GM12878 (cell line): Measurements from ENCODE around the gene EHD1.

Source experiments
- CREB1 ChIP-seq: IDR thresholded peaks from 2 replicates; pipeline ENCODE4 v1.6.1; 2012; ENCODE audit warnings: low read depth, mild to moderate bottlenecking, inconsistent platforms
- CREM ChIP-seq: IDR thresholded peaks from 2 replicates; pipeline ENCODE4 v1.6.1; 2014; ENCODE audit warnings: antibody characterized with exemption, low read depth
- MXI1 ChIP-seq: fragments of 150-350 bp; IDR thresholded peaks from 2 replicates; pipeline ENCODE4 v1.6.1; 2011; ENCODE audit warnings: low read depth, mild to moderate bottlenecking, inconsistent platforms, low read length, improper control_type of control experiment
- MYC ChIP-seq: IDR thresholded peaks from 2 replicates; pipeline ENCODE4 v1.6.1; 2011; ENCODE audit warnings: mild to moderate bottlenecking, low read length, moderate library complexity, inconsistent platforms; ENCODE audit not compliant: insufficient read depth, insufficient replicate concordance, insufficient read length, severe bottlenecking
- NFYB ChIP-seq: IDR thresholded peaks from 2 replicates; pipeline ENCODE4 v1.6.1; 2011; ENCODE audit warnings: low read depth, mild to moderate bottlenecking, low read length, improper control_type of control experiment, moderate library complexity; ENCODE audit not compliant: insufficient read depth
- NR2C1 ChIP-seq: fragments of 450-650 bp; IDR thresholded peaks from 2 replicates; pipeline ENCODE4 v1.6.1; 2017; ENCODE audit warnings: antibody characterized with exemption, mild to moderate bottlenecking, moderate library complexity
- NR2C2 ChIP-seq: IDR thresholded peaks from 2 replicates; pipeline ENCODE4 v1.6.1; 2011; ENCODE audit warnings: borderline replicate concordance, low read depth; ENCODE audit not compliant: control insufficient read depth, insufficient read length
- PKNOX1 ChIP-seq: fragments of 450-650 bp; IDR thresholded peaks from 2 replicates; pipeline ENCODE4 v1.6.1; 2016; ENCODE audit warnings: mild to moderate bottlenecking
- REST ChIP-seq: IDR thresholded peaks from 2 replicates; pipeline ENCODE4 v1.6.1; 2012; ENCODE audit warnings: mild to moderate bottlenecking, low read depth, low read length
- SRF ChIP-seq, 2 experiments: IDR thresholded peaks; 2 replicates each; pipeline ENCODE4 v1.6.1; 2011; ENCODE audit warnings: low read depth in 2 of 2, low read length in 2 of 2, mild to moderate bottlenecking in 1 of 2, moderate library complexity in 1 of 2
- TBL1XR1 ChIP-seq: IDR thresholded peaks from 2 replicates; pipeline ENCODE4 v1.6.1; 2012; ENCODE audit warnings: low read depth, low read length, improper control_type of control experiment
- TCF3 ChIP-seq: IDR thresholded peaks from 2 replicates; pipeline ENCODE4 v1.6.1; 2012; ENCODE audit warnings: low read depth, mild to moderate bottlenecking, low read length, borderline replicate concordance; ENCODE audit not compliant: insufficient read depth
- TF ChIP-seq, protein P1 (sequence below), 3 experiments: IDR thresholded peaks in 2 of 3; conservative IDR thresholded peaks in 1 of 3; 2 replicates each; pipeline ENCODE4 v1.5.1; 2011; ENCODE audit warnings: low read depth in 3 of 3, low read length in 3 of 3, mild to moderate bottlenecking in 3 of 3, control low read depth in 2 of 3, moderate library complexity in 2 of 3, inconsistent platforms in 1 of 3, mixed read lengths in 1 of 3; ENCODE audit not compliant: control insufficient read depth in 2 of 3, insufficient read depth in 1 of 3; ENCODE audit errors: extremely low read depth in 1 of 3
- TF ChIP-seq, protein P2 (sequence below): fragments of 450-650 bp; conservative IDR thresholded peaks from 2 replicates; pipeline ENCODE4 v1.6.1; 2017; ENCODE audit warnings: mild to moderate bottlenecking, moderate library complexity

GRCh38 chr11:64817476-64817875 is 60.9 kb downstream of the EHD1 start:
- TF ChIP-seq, protein P1, sequence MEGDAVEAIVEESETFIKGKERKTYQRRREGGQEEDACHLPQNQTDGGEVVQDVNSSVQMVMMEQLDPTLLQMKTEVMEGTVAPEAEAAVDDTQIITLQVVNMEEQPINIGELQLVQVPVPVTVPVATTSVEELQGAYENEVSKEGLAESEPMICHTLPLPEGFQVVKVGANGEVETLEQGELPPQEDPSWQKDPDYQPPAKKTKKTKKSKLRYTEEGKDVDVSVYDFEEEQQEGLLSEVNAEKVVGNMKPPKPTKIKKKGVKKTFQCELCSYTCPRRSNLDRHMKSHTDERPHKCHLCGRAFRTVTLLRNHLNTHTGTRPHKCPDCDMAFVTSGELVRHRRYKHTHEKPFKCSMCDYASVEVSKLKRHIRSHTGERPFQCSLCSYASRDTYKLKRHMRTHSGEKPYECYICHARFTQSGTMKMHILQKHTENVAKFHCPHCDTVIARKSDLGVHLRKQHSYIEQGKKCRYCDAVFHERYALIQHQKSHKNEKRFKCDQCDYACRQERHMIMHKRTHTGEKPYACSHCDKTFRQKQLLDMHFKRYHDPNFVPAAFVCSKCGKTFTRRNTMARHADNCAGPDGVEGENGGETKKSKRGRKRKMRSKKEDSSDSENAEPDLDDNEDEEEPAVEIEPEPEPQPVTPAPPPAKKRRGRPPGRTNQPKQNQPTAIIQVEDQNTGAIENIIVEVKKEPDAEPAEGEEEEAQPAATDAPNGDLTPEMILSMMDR (IDR thresholded peaks at IDR 0.05 in 2 of 3, conservative IDR thresholded peaks at IDR 0.05 in 1 of 3; ENCODE audit: control insufficient read depth in 2 of 3, extremely low read depth in 1 of 3, insufficient read depth in 1 of 3, low read depth in 3 of 3, low read length in 3 of 3): no peak
- TF ChIP-seq NR2C1: no peak
- no peak for TF ChIP-seq REST
- no peak for TF ChIP-seq TBL1XR1
- no peak for TF ChIP-seq MYC
- no peak for TF ChIP-seq MXI1
- no peak for TF ChIP-seq NR2C2
- TF ChIP-seq, protein P2, sequence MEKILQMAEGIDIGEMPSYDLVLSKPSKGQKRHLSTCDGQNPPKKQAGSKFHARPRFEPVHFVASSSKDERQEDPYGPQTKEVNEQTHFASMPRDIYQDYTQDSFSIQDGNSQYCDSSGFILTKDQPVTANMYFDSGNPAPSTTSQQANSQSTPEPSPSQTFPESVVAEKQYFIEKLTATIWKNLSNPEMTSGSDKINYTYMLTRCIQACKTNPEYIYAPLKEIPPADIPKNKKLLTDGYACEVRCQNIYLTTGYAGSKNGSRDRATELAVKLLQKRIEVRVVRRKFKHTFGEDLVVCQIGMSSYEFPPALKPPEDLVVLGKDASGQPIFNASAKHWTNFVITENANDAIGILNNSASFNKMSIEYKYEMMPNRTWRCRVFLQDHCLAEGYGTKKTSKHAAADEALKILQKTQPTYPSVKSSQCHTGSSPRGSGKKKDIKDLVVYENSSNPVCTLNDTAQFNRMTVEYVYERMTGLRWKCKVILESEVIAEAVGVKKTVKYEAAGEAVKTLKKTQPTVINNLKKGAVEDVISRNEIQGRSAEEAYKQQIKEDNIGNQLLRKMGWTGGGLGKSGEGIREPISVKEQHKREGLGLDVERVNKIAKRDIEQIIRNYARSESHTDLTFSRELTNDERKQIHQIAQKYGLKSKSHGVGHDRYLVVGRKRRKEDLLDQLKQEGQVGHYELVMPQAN: no peak
- no peak for TF ChIP-seq PKNOX1
- no peak for TF ChIP-seq TCF3
- TF ChIP-seq NFYB: no peak
- TF ChIP-seq CREM: no peak
- no peak for TF ChIP-seq CREB1
- TF ChIP-seq SRF (IDR thresholded peaks at IDR 0.05; ENCODE audit: low read depth in 2 of 2, low read length in 2 of 2): no peak
